ENCODE data around the gene HIP1R. TPM values are rescaled to one million over a fixed set of nuclear protein-coding genes. Genes with fewer than 3 reads are reported as not detected.

The HIP1R gene
- polyA plus RNA-seq, 2 of the 4 experiments (the other 2 are of a cell fraction) = 9.0 to 10.6 TPM

DNA sequence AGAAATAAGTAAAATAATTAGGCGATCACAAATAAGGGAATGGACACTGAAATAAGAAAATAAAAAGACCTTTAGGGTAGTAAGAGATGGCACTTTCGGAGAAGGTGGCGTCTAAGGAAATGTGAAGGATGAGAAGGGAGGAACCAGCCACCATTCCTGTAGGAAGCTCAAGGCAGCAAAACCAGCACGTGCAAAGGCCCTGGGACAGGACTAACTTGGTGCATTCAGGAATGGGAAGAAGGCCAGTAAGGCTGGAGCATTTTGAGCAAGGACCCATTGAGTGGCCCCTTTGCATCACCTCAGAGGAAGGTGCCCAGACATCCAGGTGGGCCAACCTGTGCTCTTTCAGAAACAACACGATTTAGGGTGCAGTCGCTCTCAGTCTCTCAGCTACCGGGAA is 61.4 kb downstream of the HIP1R start:
- CTCF ChIA-PET = interaction anchor here (0.8 to 3.2 kb wide), 3 partner anchors 16 to 36 kb away, joined by 3 to 15 read pairs (median 6); no protein-coding TSS in a partner anchor
- peaks cover 44% of the 10 kb centered on the region for H3K4me1 ChIP-seq
- WGBS (ENCODE audit: missing lambda C conversion rate) = 90% methylated on average over 7 of the region's 7 CpGs

DNA sequence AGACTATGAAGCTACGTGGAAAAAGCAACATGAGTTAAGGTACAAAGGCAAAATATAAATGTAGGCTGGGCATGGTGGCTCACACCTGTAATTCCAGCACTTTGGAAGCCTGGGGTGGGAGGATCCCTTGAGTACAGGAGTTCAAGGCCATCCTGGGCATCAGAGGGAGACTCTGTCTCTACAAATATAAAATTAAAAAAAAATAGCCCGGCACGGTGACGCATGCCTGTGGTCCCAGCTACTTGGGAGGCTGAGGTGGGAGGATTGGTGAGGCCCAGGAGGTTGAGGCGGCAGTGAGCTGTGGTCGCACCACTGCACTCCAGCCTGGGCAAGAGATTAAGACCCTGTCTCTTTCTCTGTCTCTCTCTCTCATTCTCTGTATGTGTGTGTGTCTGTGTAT is 64.6 kb downstream of the HIP1R start:
- ATAC-seq = no peak
- CTCF ChIA-PET = interaction anchor here (0.9 to 2.0 kb wide), 4 partner anchors 9 to 51 kb away, joined by 3 to 7 read pairs (median 6); no protein-coding TSS in a partner anchor
- Histone ChIP-seq H3K27ac (no peak overlapping the region), H3K4me3 (no peak overlapping the region), H3K9me3 (no peaks in the 10 kb centered on the region), H3K4me2 (no peak overlapping the region), H3K4me1 (peaks cover 19% of the 10 kb centered on the region)
- TF ChIP-seq HOXA7 (CRISPR knock-in tag; IDR thresholded peaks at IDR 0.05) (no peak), ZSCAN20 (CRISPR knock-in tag; IDR thresholded peaks at IDR 0.05) (no peak), BHLHE40 (IDR thresholded peaks at IDR 0.05; ENCODE audit: low read depth, low read length) (no peak), CBX8 (IDR thresholded peaks at IDR 0.05) (no peak), NFE2L2 (conservative IDR thresholded peaks at IDR 0.05; ENCODE audit: low read length) (no peak), EHMT2 (IDR thresholded peaks at IDR 0.05; ENCODE audit: low read depth) (no peak), MAZ (IDR thresholded peaks at IDR 0.05; ENCODE audit: borderline replicate concordance, low read depth, low read length) (no peak), MYC (IDR thresholded peaks at IDR 0.05; ENCODE audit: borderline replicate concordance, low read length) (no peak), CHD2 (IDR thresholded peaks at IDR 0.05; ENCODE audit: low read length, partially characterized antibody) (no peak), RAD21 (conservative IDR thresholded peaks at IDR 0.05 in 1 of 2, IDR thresholded peaks at IDR 0.05 in 1 of 2) (no peak), EP300 (IDR thresholded peaks at IDR 0.05) (no peak), PBX3 (IDR thresholded peaks at IDR 0.05) (no peak), HMGXB4 (CRISPR knock-in tag; IDR thresholded peaks at IDR 0.05; ENCODE audit: borderline replicate concordance) (no peak), FOXS1 (CRISPR knock-in tag; IDR thresholded peaks at IDR 0.05) (no peak), PHF8 (IDR thresholded peaks at IDR 0.05; ENCODE audit: borderline replicate concordance, low read depth) (no peak), RARB (CRISPR knock-in tag; IDR thresholded peaks at IDR 0.05) (no peak), MAFK (IDR thresholded peaks at IDR 0.05; ENCODE audit: partially characterized antibody) (no peak)
- TF ChIP-seq, protein P1, sequence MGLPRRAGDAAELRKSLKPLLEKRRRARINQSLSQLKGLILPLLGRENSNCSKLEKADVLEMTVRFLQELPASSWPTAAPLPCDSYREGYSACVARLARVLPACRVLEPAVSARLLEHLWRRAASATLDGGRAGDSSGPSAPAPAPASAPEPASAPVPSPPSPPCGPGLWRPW (IDR thresholded peaks at IDR 0.05) = no peak
- TF ChIP-seq, protein P2, sequence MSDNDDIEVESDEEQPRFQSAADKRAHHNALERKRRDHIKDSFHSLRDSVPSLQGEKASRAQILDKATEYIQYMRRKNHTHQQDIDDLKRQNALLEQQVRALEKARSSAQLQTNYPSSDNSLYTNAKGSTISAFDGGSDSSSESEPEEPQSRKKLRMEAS (IDR thresholded peaks at IDR 0.05) = no peak
- TF ChIP-seq, protein P3, sequence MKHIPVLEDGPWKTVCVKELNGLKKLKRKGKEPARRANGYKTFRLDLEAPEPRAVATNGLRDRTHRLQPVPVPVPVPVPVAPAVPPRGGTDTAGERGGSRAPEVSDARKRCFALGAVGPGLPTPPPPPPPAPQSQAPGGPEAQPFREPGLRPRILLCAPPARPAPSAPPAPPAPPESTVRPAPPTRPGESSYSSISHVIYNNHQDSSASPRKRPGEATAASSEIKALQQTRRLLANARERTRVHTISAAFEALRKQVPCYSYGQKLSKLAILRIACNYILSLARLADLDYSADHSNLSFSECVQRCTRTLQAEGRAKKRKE (CRISPR knock-in tag; IDR thresholded peaks at IDR 0.05; ENCODE audit: low read depth) = no peak
- 94% methylated on average over 6 of the region's 6 CpGs for WGBS (ENCODE audit: missing lambda C conversion rate)
- FAIRE-seq = no peak
- DNase-seq (ENCODE audit: low read depth in 1 of 2, low spot score in 1 of 2) = no peak
- POLR2A ChIA-PET = no interaction called here

More for the DNA sequence above, 61.4 kb downstream of the HIP1R start:
- FAIRE-seq (no peak), DNase-seq (ENCODE audit: low read depth in 1 of 2, low spot score in 1 of 2) (no peak), ATAC-seq (no peak)
- Histone ChIP-seq H3K27ac (peak overlapping the region in 1 of 2 experiments; percentile 89; a peak in 2 of 6 replicates), H3K4me3 (no peak overlapping the region; the same call in 1 of the 3 replicates), H3K9me3 (no peaks in the 10 kb centered on the region), H3K4me2 (peak overlapping the region; percentile 91; the same call in 2 of the 3 replicates)
- TF ChIP-seq KDM1A (IDR thresholded peaks at IDR 0.05; ENCODE audit: low read depth) (0 out of 2 replicates have a peak, but pooled peaks have one; percentile 21), POLR2A (IDR thresholded peaks at IDR 0.05; ENCODE audit: low read length) (no peak)
- POLR2A ChIA-PET = no interaction called here

All from A549 (cell line).